HCT116 (cell line): ENCODE results near the gene CPED1. TPM values are rescaled to one million over a fixed set of nuclear protein-coding genes. Genes with fewer than 3 reads are reported as not detected.

Experiments
- ATAC-seq: fragments of 200-7000 bp; cut with Tn5 transposase; 2 replicates; pipeline ENCODE4 v1.9.1; 2020; ENCODE audit warnings: mild to moderate bottlenecking, moderate library complexity
- BruUV-seq: library from RNA; stranded (reverse); fragments of 400-500 nt; replicated peaks from 2 replicates; lab custom pipeline; 2021; lab: Mats Ljungman, UMichigan
- CTCF ChIA-PET: fragments of 300-600 bp; sonication (Branson Sonifier 250); formaldehyde crosslinking; loops from one replicate; lab custom pipeline; 2021; ENCODE audit warnings: antibody characterized with exemption; lab: Charles Lee
- POLR2A ChIA-PET: fragments of 300-600, 350-600 bp; sonication (Branson Sonifier 250); formaldehyde crosslinking; loops from one replicate; lab custom pipeline; 2021; ENCODE audit warnings: antibody characterized with exemption; lab: Charles Lee
- RAD21 ChIA-PET, 2 experiments: fragments of 300-600 bp; sonication (Branson Sonifier 250); formaldehyde crosslinking; loops; one replicate each; lab custom pipeline; 2023; ENCODE audit warnings: low total read pairs in 2 of 2; ENCODE audit not compliant: uncharacterized antibody in 2 of 2, unreplicated experiment in 2 of 2, low non-redundant PET in 1 of 2; lab: Charles Lee
- DNase-seq: peaks from one replicate; pipeline ENCODE4 v3.0.0-alpha.2; 2010; ENCODE audit warnings: low read depth, low spot score
- H2AFZ ChIP-seq: fragments of 200-600 bp; shearing (Covaris generic), sonication (generic); 2 replicates; pipeline ENCODE4 v1.6.1; 2017; ENCODE audit warnings: low read depth, mixed run types, mixed read lengths, antibody characterized with exemption, low read length; ENCODE audit not compliant: poor library complexity, severe bottlenecking
- H3K27ac ChIP-seq: 2 replicates; pipeline ENCODE4 v1.5.1; 2012; ENCODE audit warnings: low read depth, low read length
- H3K27me3 ChIP-seq: fragments of 200-600 bp; sonication (generic); 2 replicates; pipeline ENCODE4 v1.6.1; 2016; ENCODE audit warnings: mixed run types, low read length, mixed read lengths; ENCODE audit not compliant: insufficient read depth
- H3K36me3 ChIP-seq, 2 experiments: fragments of 200-500 bp in 1 of 2; fragments of 200-600 bp in 1 of 2; sonication (Bioruptor generic) in 1 of 2; sonication (generic) in 1 of 2; 2 replicates each; pipeline versions ENCODE4 v1.5.1 to v1.6.1; 2014 to 2016; ENCODE audit warnings: low read length in 2 of 2, inconsistent platforms in 1 of 2, mixed read lengths in 1 of 2, mixed run types in 1 of 2; ENCODE audit not compliant: insufficient read depth in 2 of 2, control insufficient read depth in 1 of 2
- H3K4me1 ChIP-seq, 2 experiments: fragments of 200-600 bp in 1 of 2; sonication (generic) in 1 of 2; 2 replicates each; pipeline versions ENCODE4 v1.5.1 to v1.6.1; 2012 to 2017; ENCODE audit warnings: low read length in 2 of 2, inconsistent platforms in 1 of 2, mild to moderate bottlenecking in 1 of 2, mixed read lengths in 1 of 2, mixed run types in 1 of 2, moderate library complexity in 1 of 2; ENCODE audit not compliant: insufficient read depth in 2 of 2, control insufficient read depth in 1 of 2
- H3K4me2 ChIP-seq: fragments of 200-600 bp; sonication (generic); 2 replicates; pipeline ENCODE4 v1.6.1; 2017; ENCODE audit warnings: mixed run types, low read length, mixed read lengths
- H3K4me3 ChIP-seq, 2 experiments: fragments of 200-600 bp in 1 of 2; sonication (generic) in 1 of 2; replicated peaks in 1 of 2; 2 replicates each; pipeline ENCODE4 v1.5.1; 2011 to 2016; ENCODE audit warnings: low read length in 2 of 2, control low read depth in 1 of 2, low read depth in 1 of 2, mild to moderate bottlenecking in 1 of 2, mixed read lengths in 1 of 2, mixed run types in 1 of 2
- H3K79me2 ChIP-seq: fragments of 200-600 bp; sonication (generic); 2 replicates; pipeline ENCODE4 v1.6.1; 2017; ENCODE audit warnings: mild to moderate bottlenecking, mixed run types, low read length, moderate library complexity, mixed read lengths; ENCODE audit not compliant: insufficient read depth
- H3K9ac ChIP-seq: fragments of 200-600 bp; sonication (generic); 2 replicates; pipeline ENCODE4 v1.6.1; 2016; ENCODE audit warnings: low read length, mixed read lengths
- H3K9me2 ChIP-seq: fragments of 200-600 bp; sonication (generic), shearing (Covaris generic); 2 replicates; pipeline ENCODE4 v1.6.1; 2017; ENCODE audit warnings: mixed run types, mild to moderate bottlenecking, moderate library complexity; ENCODE audit not compliant: insufficient read depth
- H3K9me3 ChIP-seq, 2 experiments: fragments of 200-500 bp in 1 of 2; fragments of 200-600 bp in 1 of 2; sonication (Bioruptor generic) in 1 of 2; sonication (generic) in 1 of 2; 2 replicates each; pipeline ENCODE4 v1.6.1; 2014 to 2017; ENCODE audit warnings: low read length in 2 of 2, mixed read lengths in 2 of 2, inconsistent platforms in 1 of 2, low read depth in 1 of 2, mild to moderate bottlenecking in 1 of 2, mixed run types in 1 of 2, moderate library complexity in 1 of 2; ENCODE audit not compliant: control insufficient read depth in 1 of 2, insufficient read depth in 1 of 2
- H4K20me1 ChIP-seq: fragments of 200-600 bp; sonication (generic), shearing (Covaris generic); 2 replicates; pipeline ENCODE4 v1.6.1; 2017; ENCODE audit warnings: mixed run types, mild to moderate bottlenecking, moderate library complexity; ENCODE audit not compliant: insufficient read depth
- CEBPB ChIP-seq: IDR thresholded peaks from 2 replicates; pipeline ENCODE4 v1.6.1; 2012; ENCODE audit warnings: low read depth
- CTCF ChIP-seq, 3 experiments: fragments of 200-600 bp in 1 of 3; sonication (generic) in 1 of 3; IDR thresholded peaks in 2 of 3; conservative IDR thresholded peaks in 1 of 3; 2 replicates each; pipeline ENCODE4 v1.5.1; 2012 to 2017; ENCODE audit warnings: low read depth in 2 of 3, low read length in 2 of 3, antibody characterized with exemption in 1 of 3, borderline replicate concordance in 1 of 3, control low read depth in 1 of 3, mild to moderate bottlenecking in 1 of 3, mixed read lengths in 1 of 3, mixed run types in 1 of 3, moderate library complexity in 1 of 3; ENCODE audit not compliant: insufficient read depth in 1 of 3
- EGR1 ChIP-seq: IDR thresholded peaks from 2 replicates; pipeline ENCODE4 v1.6.1; 2012; ENCODE audit warnings: low read depth
- ELF1 ChIP-seq: IDR thresholded peaks from 2 replicates; pipeline ENCODE4 v1.6.1; 2012; ENCODE audit warnings: low read depth, borderline replicate concordance
- EZH2 ChIP-seq: fragments of 200-600 bp; sonication (generic); IDR thresholded peaks from 2 replicates; pipeline ENCODE4 v1.6.1; 2017; ENCODE audit warnings: antibody characterized with exemption, mixed run types
- EZH2phosphoT487 ChIP-seq: fragments of 200-600 bp; IDR thresholded peaks from 2 replicates; pipeline ENCODE4 v1.6.1; 2018; ENCODE audit warnings: antibody characterized with exemption, borderline replicate concordance
- JUND ChIP-seq: IDR thresholded peaks from 2 replicates; pipeline ENCODE4 v1.6.1; 2012
- POLR2A ChIP-seq: IDR thresholded peaks from 2 replicates; pipeline ENCODE4 v1.7.0; 2011; ENCODE audit warnings: borderline replicate concordance; ENCODE audit not compliant: insufficient read depth, insufficient read length; ENCODE audit errors: extremely low read depth
- SIN3A ChIP-seq: IDR thresholded peaks from 2 replicates; pipeline ENCODE4 v1.6.1; 2012; ENCODE audit warnings: low read depth
- SP1 ChIP-seq: IDR thresholded peaks from 2 replicates; pipeline ENCODE4 v1.6.1; 2012; ENCODE audit warnings: low read depth
- SRF ChIP-seq: IDR thresholded peaks from 2 replicates; pipeline ENCODE4 v1.6.1; 2012; ENCODE audit warnings: low read depth
- YY1 ChIP-seq: IDR thresholded peaks from 2 replicates; pipeline ENCODE4 v1.6.1; 2011; ENCODE audit warnings: low read length, low read depth, moderate library complexity, mild to moderate bottlenecking; ENCODE audit not compliant: insufficient replicate concordance; ENCODE audit errors: extremely low read depth
- ZBTB33 ChIP-seq: IDR thresholded peaks from 2 replicates; pipeline ENCODE4 v1.6.1; 2011; ENCODE audit warnings: mild to moderate bottlenecking, low read length, moderate library complexity; ENCODE audit not compliant: insufficient replicate concordance; ENCODE audit errors: extremely low read depth
- ZFX ChIP-seq: fragments of 450-650 bp; IDR thresholded peaks from 2 replicates; pipeline ENCODE4 v1.6.1; 2017
- ZNF274 ChIP-seq: fragments of 200-500 bp; sonication (Bioruptor generic); IDR thresholded peaks from 2 replicates; pipeline ENCODE4 v1.6.1; 2014; ENCODE audit warnings: mild to moderate bottlenecking, low read depth, low read length, inconsistent platforms
- intact Hi-C: fragments of 100-400 bp; cut with micrococcal nuclease; formaldehyde crosslinking; loops from 2 replicates; pipeline ENCODE4 v1.10.0; 2022
- total RNA-seq: library from RNA; stranded (reverse); gene quantifications from one replicate; pipeline ENCODE4 v1.2.1, GENCODE V29; 2021; ENCODE audit not compliant: unreplicated experiment
- TF ChIP-seq, protein P1 (sequence below): IDR thresholded peaks from 2 replicates; pipeline ENCODE4 v1.6.1; 2012
- TF ChIP-seq, protein P2 (sequence below): IDR thresholded peaks from 2 replicates; pipeline ENCODE4 v1.6.1; 2012; ENCODE audit warnings: low read depth
- TF ChIP-seq, protein P3 (sequence below): IDR thresholded peaks from 2 replicates; pipeline ENCODE4 v1.6.1; 2012

CPED1 gene
- total RNA-seq, 1 experiment from 2014 or later: 1.2 TPM

DNA sequence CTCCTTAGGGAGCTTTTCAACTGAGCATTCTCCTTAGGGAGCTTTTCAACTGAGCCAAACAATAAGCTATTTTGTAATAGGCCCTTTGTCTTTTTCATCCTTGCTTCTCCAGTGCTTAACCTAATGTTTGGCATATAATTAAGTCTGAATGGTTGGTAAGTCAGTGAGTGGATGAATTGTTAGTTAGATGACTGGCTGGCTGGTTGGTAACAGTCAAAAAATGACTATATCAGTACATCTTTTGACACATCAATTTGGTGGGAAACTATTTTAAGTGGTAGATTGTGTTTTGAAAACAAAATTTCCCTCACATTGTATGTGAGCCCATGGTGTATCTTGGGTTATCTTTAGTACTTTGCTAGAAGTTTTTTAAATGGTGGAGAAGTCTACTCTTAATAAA lies 21.6 kb upstream of the CPED1 start:
- no peak overlapping the region for H3K27ac ChIP-seq
- no peak overlapping the region for H3K4me2 ChIP-seq
- BruUV-seq: no TSS peak
- peaks cover 8 to 18% of the 10 kb centered on the region in 2 experiments for H3K36me3 ChIP-seq
- POLR2A ChIA-PET: no interaction called here
- DNase-seq (no peak), ATAC-seq (no peak)
- H3K4me3 ChIP-seq: no peak overlapping the region
- H3K9me2 ChIP-seq: no peaks in the 10 kb centered on the region
- intact Hi-C loops: no loop called here
- H3K79me2 ChIP-seq: no peaks in the 10 kb centered on the region
- no peaks in the 10 kb centered on the region for H3K4me1 ChIP-seq
- no peak overlapping the region for H2AFZ ChIP-seq
- no peaks in the 10 kb centered on the region for H4K20me1 ChIP-seq
- H3K9ac ChIP-seq: no peak overlapping the region
- no peaks in the 10 kb centered on the region for H3K27me3 ChIP-seq
- no peaks in the 10 kb centered on the region for H3K9me3 ChIP-seq
- TF ChIP-seq JUND: no peak
- no peak for TF ChIP-seq ZFX
- no peak for TF ChIP-seq EGR1
- TF ChIP-seq, protein P1, sequence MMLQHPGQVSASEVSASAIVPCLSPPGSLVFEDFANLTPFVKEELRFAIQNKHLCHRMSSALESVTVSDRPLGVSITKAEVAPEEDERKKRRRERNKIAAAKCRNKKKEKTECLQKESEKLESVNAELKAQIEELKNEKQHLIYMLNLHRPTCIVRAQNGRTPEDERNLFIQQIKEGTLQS: no peak
- TF ChIP-seq, protein P2, sequence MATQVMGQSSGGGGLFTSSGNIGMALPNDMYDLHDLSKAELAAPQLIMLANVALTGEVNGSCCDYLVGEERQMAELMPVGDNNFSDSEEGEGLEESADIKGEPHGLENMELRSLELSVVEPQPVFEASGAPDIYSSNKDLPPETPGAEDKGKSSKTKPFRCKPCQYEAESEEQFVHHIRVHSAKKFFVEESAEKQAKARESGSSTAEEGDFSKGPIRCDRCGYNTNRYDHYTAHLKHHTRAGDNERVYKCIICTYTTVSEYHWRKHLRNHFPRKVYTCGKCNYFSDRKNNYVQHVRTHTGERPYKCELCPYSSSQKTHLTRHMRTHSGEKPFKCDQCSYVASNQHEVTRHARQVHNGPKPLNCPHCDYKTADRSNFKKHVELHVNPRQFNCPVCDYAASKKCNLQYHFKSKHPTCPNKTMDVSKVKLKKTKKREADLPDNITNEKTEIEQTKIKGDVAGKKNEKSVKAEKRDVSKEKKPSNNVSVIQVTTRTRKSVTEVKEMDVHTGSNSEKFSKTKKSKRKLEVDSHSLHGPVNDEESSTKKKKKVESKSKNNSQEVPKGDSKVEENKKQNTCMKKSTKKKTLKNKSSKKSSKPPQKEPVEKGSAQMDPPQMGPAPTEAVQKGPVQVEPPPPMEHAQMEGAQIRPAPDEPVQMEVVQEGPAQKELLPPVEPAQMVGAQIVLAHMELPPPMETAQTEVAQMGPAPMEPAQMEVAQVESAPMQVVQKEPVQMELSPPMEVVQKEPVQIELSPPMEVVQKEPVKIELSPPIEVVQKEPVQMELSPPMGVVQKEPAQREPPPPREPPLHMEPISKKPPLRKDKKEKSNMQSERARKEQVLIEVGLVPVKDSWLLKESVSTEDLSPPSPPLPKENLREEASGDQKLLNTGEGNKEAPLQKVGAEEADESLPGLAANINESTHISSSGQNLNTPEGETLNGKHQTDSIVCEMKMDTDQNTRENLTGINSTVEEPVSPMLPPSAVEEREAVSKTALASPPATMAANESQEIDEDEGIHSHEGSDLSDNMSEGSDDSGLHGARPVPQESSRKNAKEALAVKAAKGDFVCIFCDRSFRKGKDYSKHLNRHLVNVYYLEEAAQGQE: no peak
- no peak for TF ChIP-seq YY1
- TF ChIP-seq ZNF274: no peak
- TF ChIP-seq EZH2phosphoT487: no peak
- TF ChIP-seq SIN3A: no peak
- no peak for TF ChIP-seq ZBTB33
- TF ChIP-seq CTCF (IDR thresholded peaks at IDR 0.05 in 2 of 3, conservative IDR thresholded peaks at IDR 0.05 in 1 of 3; ENCODE audit: borderline replicate concordance in 1 of 3, insufficient read depth in 1 of 3, low read depth in 2 of 3, low read length in 2 of 3): no peak
- TF ChIP-seq CEBPB: no peak
- no peak for TF ChIP-seq SP1
- no peak for TF ChIP-seq SRF
- TF ChIP-seq POLR2A: no peak
- TF ChIP-seq EZH2: no peak
- TF ChIP-seq, protein P3, sequence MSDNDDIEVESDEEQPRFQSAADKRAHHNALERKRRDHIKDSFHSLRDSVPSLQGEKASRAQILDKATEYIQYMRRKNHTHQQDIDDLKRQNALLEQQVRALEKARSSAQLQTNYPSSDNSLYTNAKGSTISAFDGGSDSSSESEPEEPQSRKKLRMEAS: no peak
- TF ChIP-seq ELF1: no peak
- CTCF ChIA-PET: no interaction called here
- RAD21 ChIA-PET: no interaction called here
